Stomach (tissue), 9 donors: ENCODE data around the gene PCK2. TPM values are rescaled to one million over a fixed set of nuclear protein-coding genes. Genes with fewer than 3 reads are reported as not detected.

ENCODE experiments used
- DNase-seq, 2 donors: peaks; one replicate each; pipeline versions ENCODE4 v3.0.0 to v3.0.0-alpha.2; 2013 to 2019
- H3K27ac ChIP-seq, 5 donors: fragments of 200-600 bp in 4 of 5; sonication (generic) in 4 of 5; one replicate each; pipeline ENCODE4 v1.5.1; 2013 to 2019; ENCODE audit warnings: mild to moderate bottlenecking in 1 of 5, moderate library complexity in 1 of 5
- H3K27me3 ChIP-seq, 3 donors: fragments of 200-600 bp; sonication (generic); one replicate each; pipeline ENCODE4 v1.5.1; 2017 to 2019; ENCODE audit warnings: mixed run types in 1 of 3
- H3K36me3 ChIP-seq, 4 donors: fragments of 200-600 bp; sonication (generic); 1 replicate in 3 of 4; 2 replicates in 1 of 4; pipeline ENCODE4 v1.5.1; 2016 to 2019
- H3K4me1 ChIP-seq, 4 donors: fragments of 200-600 bp; sonication (generic); one replicate each; pipeline ENCODE4 v1.5.1; 2016 to 2019
- H3K4me3 ChIP-seq, 4 donors: fragments of 200-600 bp; sonication (generic) in 3 of 4; one replicate each; pipeline ENCODE4 v1.5.1; 2016 to 2019; ENCODE audit warnings: mild to moderate bottlenecking in 1 of 4
- H3K9me3 ChIP-seq, 4 donors: fragments of 200-600 bp; sonication (generic); one replicate each; pipeline ENCODE4 v1.5.1; 2016 to 2019
- CTCF ChIP-seq, 7 experiments: fragments of 450-650 bp in 4 of 7; fragments of 200-600 bp in 3 of 7; sonication (generic) in 3 of 7; IDR thresholded peaks; one replicate each; pipeline ENCODE4 v1.5.1; 2016 to 2019; ENCODE audit warnings: antibody characterized with exemption in 7 of 7, control low read depth in 2 of 7, mild to moderate bottlenecking in 1 of 7
- EP300 ChIP-seq: sonication (generic); formaldehyde crosslinking; IDR thresholded peaks from one replicate; pipeline ENCODE4 v1.6.1; 2017; ENCODE audit warnings: antibody characterized with exemption
- POLR2A ChIP-seq, 4 donors: fragments of 450-650 bp; IDR thresholded peaks; one replicate each; pipeline ENCODE4 v1.6.1; 2016; ENCODE audit warnings: antibody characterized with exemption in 4 of 4, control low read depth in 2 of 4, mild to moderate bottlenecking in 1 of 4, moderate library complexity in 1 of 4
- POLR2AphosphoS5 ChIP-seq, 3 donors: sonication (generic); formaldehyde crosslinking; IDR thresholded peaks; one replicate each; pipeline ENCODE4 v1.6.1; 2016; ENCODE audit warnings: antibody characterized with exemption in 3 of 3
- WGBS, 5 donors: extraction: QIAGEN DNeasy Blood & Tissue Kit in 3 of 5; methylation state at CpG; one replicate each; pipeline versions ENCODE4 v1.1.5 to v1.1.7; 2013 to 2018; 5-methylcytosine and 5-hydroxymethylcytosine counted together
- intact Hi-C: fragments of 100-400 bp; cut with DNase I; formaldehyde crosslinking; loops from one replicate; pipeline ENCODE4 v1.15.1; 2023; ENCODE audit warnings: low total_unique reads
- polyA plus RNA-seq, 3 donors: library from polyadenylated mRNA; stranded (reverse); fragments of 200-250 nt; gene quantifications; one replicate each; pipeline ENCODE4 v1.2.3, GENCODE V29; 2013
- total RNA-seq, 5 donors: library from RNA; depleted of rRNA; stranded (reverse); fragments of >200 nt; gene quantifications; one replicate each; pipeline versions ENCODE4 v1.1.0 to v1.2.3, GENCODE V29; 2014 to 2016
- donor health status: healthy with polysubstance abuse.
- donor health status: Bipolar disorder and iron deficiency.
- donor health status: healthy.

Gene PCK2
- total and polyA plus RNA-seq, 8 donors = 2.3 to 168 (median 14.6) TPM

DNA sequence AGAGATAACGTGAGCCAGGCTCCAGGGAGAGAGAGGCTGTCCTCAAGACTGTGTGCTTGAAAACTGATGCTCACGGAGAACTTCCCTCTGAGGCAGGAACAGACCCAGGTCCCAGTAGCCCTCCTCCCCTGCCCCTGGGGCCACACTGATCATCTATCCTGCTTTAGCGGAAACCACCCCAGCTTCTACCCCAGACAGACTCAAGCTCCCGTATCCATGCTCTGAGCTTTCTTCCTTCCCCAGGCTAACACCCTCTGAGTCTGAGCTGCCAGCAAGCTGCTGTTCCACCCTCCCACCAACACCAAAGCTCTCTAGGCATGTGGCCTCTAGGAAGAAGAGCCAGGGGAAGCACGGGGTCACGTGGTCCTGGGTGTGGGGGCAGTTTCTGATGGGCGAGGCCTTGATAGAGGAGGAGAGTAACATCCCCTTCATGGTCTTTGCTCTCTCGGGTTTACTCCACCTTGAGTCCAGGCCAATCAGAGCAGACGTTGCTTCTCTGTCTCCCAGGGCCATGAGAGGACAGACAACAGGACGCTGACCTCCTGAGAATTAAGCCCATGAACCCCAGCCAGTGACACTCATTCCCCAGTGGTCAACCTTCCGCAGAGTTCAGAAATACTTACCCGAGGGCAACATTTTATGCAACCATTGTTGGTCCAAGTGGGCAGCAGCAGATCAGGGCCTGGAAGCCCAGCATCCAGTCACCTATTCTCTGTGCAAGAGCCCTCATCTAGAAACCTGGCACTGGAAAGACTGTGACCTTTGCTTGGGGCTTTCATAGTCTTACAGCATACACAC, 1.4 kb downstream of the PCK2 start:
- 57 to 63% (median 59%) methylated on average over 12 of the region's 12 CpGs for WGBS, 5 donors
- no peaks in the 10 kb centered on the region for H3K27me3 ChIP-seq
- peaks cover 10 to 55% (median 40%) of the 10 kb centered on the region in 4 donors for H3K4me1 ChIP-seq
- H3K4me3 ChIP-seq = peak overlapping the region; percentile 70 to 85 (median 74)
- peaks cover 0 to 27% (median 25%) of the 10 kb centered on the region in 4 donors for H3K36me3 ChIP-seq
- H3K9me3 ChIP-seq = no peaks in the 10 kb centered on the region
- intact Hi-C loops = no loop called here
- H3K27ac ChIP-seq = peak overlapping the region; percentile 94 to 99 (median 95)
- TF ChIP-seq POLR2AphosphoS5 (IDR thresholded peaks at IDR 0.05) (no peak), POLR2A (IDR thresholded peaks at IDR 0.05) (no peak), EP300 (no peak), CTCF (IDR thresholded peaks at IDR 0.05) (no peak)
- peak in 1 of 2 donors; percentile 66 for DNase-seq

- intact Hi-C loops = no loop called here
- 94 to 97% (median 95%) methylated on average over 8 of the region's 8 CpGs for WGBS, 5 donors
Observed at GRCh38 chr14:24096545-24097181, 2.6 kb downstream of the PCK2 start.

GRCh38 chr14:24098229-24098926, 4.3 kb downstream of the PCK2 start:
- H3K36me3 ChIP-seq = peaks cover 0 to 46% (median 40%) of the 10 kb centered on the region in 4 donors
- H3K4me3 ChIP-seq = no peak overlapping the region
- no peaks in the 10 kb centered on the region for H3K9me3 ChIP-seq
- TF ChIP-seq POLR2AphosphoS5 (IDR thresholded peaks at IDR 0.05) = no peak
- TF ChIP-seq EP300 = no peak
- no peak for TF ChIP-seq CTCF (IDR thresholded peaks at IDR 0.05)
- no peak for TF ChIP-seq POLR2A (IDR thresholded peaks at IDR 0.05)
- intact Hi-C loops = no loop called here
- no peaks in the 10 kb centered on the region for H3K27me3 ChIP-seq
- WGBS, 5 donors = 87 to 96% (median 93%) methylated on average over 9 to 16 of the region's 16 CpGs
- no peak overlapping the region for H3K27ac ChIP-seq
- peaks cover 0 to 26% (median 26%) of the 10 kb centered on the region in 4 donors for H3K4me1 ChIP-seq
- no peak for DNase-seq

More at GRCh38 chr14:24096545-24097181, 2.6 kb downstream of the PCK2 start:
- Histone ChIP-seq H3K4me3 (no peak overlapping the region), H3K4me1 (peaks cover 7 to 43% (median 37%) of the 10 kb centered on the region in 4 donors), H3K36me3 (peaks cover 0 to 37% (median 30%) of the 10 kb centered on the region in 4 donors), H3K27ac (no peak overlapping the region), H3K9me3 (no peaks in the 10 kb centered on the region), H3K27me3 (no peaks in the 10 kb centered on the region)
- DNase-seq = no peak
- TF ChIP-seq POLR2A (IDR thresholded peaks at IDR 0.05) = no peak
- no peak for TF ChIP-seq POLR2AphosphoS5 (IDR thresholded peaks at IDR 0.05)
- no peak for TF ChIP-seq CTCF (IDR thresholded peaks at IDR 0.05)
- TF ChIP-seq EP300 = no peak
